ENCODE measurements around the gene CDK19.

The CDK19 gene

GRCh38 chr6:110654096-110654820 is 161.0 kb downstream of the CDK19 start:
- no peak for DNase-seq

DNA sequence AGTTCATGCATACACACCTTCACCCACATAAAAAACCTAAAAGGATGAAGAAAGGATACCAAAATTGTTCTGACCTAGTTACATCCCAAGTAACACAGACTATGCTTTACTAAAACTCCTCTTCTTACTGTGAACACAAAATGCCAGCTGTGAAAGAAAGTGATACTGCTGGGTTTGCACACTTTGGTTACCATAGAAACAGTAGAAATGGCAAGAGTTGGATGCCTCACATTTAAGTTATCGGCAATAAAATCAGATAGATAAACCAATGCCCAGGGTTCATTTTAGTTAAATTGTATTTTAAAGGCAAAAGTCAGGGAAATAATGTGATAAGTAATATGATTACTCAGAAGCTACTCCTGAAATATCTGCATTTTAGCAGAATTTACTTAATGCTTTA is 161.9 kb downstream of the CDK19 start:
- no peak for DNase-seq

DNA sequence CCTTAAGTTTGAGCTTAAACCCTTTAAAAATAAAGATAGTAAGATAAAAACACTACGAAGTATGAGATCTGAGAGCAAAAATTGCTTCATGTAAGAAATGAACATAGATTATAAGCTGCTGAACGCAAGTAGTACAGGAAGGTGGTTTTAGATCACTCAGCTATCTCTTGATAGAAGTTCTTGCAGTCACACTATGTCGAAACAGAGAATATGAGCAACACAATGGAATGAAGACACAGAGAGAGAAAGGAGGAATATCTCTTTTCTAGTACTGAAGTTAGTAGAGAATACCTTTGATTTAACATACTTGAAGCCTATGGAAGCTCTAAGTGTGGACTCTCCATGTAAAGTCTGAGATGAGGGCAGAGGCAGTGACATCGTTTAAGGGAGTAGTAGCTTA is 162.7 kb downstream of the CDK19 start:
- DNase-seq, result no peak

DNA sequence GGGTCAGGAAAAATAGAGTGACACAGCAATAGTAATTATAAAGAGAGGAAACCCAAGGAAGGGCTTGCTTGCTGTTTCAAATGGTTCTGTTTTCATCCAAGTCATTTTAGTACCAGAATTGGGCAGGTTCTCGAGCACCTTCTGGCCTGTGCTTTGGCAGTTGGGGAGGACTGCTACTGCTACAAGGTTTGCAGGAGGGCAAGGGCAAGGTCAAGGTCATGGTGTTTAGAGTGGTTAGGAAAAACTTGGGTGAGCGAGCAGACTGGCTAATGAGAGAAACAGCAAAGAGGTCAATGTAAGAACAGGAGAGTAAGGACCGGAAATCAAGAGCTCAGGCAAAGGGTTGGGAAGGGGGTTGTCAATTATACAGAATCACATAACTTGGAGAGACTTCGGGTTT is 164.5 kb downstream of the CDK19 start:
- DNase-seq, result no peak

GRCh38 chr6:110649704-110650103 is 165.6 kb downstream of the CDK19 start:
- DNase-seq, result no peak

DNA sequence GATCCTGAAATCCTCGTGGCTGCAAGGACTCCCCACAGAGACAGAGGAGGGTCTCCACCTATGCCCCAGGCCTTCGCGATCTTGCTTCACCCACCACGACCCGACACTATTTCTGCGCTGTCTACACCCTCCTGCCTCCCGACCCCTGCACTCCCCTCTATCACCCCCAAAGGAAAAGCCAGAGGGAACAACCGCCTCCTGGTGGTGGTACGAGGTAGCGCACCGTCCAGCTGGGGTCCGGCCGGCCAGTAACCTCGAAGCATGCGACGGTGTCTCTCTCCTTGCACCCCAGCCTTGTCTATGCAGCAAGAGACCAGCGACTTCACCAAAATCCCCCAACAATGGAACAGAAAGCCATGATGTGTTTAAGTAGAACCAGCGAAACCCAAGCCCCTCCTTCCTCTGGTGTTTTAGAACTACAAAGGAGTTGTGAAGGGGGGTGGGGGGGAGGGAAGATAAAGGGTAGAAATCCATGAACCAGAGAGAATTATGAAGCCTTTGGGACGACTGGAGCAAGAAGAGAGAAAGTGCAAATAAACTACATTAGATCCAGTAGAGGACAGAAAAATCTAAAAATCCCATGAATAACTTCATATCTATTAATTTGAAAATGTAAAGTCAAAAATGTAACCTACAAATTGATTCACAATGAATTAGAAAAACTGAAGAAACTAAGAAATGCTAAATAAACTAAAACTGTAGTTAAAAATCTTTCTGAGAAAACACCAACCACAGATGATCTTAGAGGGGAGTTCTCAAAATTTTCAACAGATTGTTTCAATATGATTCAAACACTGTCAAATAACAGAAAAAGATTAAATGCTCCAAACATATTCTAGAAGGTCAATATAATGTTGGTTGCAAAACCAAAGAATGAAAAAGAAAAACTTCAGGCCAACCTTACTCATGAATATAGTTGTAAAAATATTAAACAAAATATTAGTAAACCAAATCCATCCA is 168.0 kb downstream of the CDK19 start:
- no peak for DNase-seq

DNA sequence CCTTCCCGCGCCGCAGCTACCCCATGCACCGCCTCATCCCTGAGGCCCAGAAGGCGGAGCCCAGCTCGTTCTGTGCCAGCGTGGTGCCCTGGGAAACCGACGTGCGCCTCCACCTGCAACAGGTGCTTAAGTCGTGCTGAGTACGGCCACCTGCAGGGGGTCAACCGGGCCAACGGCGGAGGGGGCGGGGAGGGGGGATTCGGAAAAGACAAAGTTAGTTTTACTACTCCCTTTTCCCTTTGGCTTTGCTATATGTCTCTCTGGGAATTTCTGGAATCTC is 168.9 kb downstream of the CDK19 start:
- no peak for DNase-seq

GRCh38 chr6:110645685-110646418 is 169.4 kb downstream of the CDK19 start:
- no peak for DNase-seq

DNA sequence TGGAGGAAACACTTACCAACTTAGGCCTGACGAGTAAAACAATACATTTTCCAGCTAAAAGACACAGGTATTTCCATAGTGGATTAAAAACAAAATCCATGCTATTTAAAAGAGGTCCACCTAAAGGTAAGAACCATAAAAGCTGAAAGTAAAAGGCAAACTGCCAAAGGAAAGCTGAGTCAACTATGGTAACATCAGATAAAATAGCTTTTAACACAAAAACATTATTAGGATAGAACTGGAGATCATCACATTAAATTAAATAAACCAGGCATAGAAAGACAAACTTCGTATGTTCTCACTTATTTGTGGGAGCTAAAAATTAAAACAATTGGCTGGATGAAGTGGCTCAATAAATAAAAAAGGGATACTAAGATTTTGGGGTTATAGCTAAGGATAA is 172.1 kb downstream of the CDK19 start:
- DNase-seq, result no peak

DNA sequence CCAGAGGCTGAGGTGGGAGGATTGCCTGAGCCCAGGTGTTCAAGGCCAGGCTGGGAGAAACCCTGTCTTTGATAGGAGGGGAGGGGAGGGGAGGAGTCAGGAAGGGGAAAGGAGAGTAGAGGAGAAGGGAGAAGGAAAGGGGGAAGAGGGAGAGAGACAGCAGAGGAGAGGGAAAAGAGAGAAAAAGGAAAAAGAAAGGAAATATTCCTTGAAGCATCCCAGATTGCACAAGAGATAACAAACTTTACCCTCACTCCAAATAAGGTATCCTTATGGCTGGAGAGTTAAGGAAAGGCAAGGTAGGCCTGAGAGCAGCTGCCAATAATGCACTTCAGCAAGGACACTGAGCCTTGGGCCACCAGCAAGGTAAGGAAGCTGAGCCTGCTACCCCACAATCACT is 172.6 kb downstream of the CDK19 start:
- no peak for DNase-seq

DNA sequence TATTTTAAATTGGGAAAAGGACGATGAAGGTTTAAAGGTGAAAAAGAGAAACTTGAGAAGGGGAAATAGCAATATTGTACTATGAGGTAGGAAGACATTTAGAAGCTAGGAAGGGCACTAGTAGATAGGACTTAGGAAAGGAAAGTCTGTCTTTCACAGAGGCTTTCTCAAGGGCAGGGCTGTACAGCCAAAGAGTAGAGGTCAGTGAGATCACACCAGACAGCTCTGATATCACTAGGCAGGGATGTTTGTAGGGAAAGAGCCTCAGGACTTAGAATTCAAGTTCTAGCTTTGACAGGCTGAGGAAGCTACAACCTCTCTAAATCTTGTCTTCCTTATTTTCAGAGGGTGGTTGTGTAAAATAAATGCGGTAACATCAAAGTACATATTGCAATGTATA is 178.5 kb downstream of the CDK19 start:
- no peak for DNase-seq

GRCh38 chr6:110635096-110635495 is 180.2 kb downstream of the CDK19 start:
- no peak for DNase-seq

DNA sequence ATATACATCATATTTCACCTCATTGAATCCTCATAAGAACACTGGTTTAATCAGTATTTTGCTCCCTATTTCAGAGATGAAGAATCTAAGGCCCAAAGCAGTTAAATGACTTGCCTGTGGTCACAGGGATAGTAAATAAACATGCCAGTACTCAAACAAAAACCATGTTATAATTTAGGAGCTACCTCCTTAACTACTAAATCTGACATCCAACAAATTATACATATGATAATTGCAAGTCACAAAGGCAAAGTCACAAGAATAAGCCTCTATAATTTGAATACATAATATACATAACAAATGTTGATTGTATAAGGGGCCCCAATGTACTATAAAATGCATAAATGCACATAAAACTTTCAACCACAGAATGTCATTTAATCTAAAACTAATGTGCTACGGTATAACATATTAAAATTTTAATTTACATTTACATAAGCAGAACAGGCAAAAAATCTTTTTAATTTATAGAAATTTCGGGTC is 181.5 kb downstream of the CDK19 start:
- DNase-seq, result no peak

GRCh38 chr6:110629153-110629552 is 186.1 kb downstream of the CDK19 start:
- no peak for DNase-seq

DNA sequence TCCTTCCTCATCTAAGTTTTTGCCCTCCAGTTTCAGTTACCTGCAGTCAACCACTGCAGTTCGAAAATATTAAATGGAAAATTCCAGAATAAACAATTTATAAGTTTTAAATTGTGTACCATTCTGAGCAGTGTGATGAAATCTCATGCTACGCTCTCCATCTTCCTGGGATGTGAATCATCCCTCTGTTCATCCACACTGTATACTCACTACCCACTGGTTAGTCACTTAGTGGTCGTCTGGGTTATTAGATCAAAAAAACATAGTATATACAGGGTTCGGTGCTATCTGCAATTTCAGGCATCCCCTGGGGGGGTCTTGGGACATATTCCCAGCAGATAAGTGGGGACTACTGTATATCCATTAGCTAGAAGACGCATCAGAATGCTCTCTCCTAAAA is 186.9 kb downstream of the CDK19 start:
- DNase-seq, result no peak

GRCh38 chr6:110626442-110626841 is 188.8 kb downstream of the CDK19 start:
- DNase-seq, result no peak

DNA sequence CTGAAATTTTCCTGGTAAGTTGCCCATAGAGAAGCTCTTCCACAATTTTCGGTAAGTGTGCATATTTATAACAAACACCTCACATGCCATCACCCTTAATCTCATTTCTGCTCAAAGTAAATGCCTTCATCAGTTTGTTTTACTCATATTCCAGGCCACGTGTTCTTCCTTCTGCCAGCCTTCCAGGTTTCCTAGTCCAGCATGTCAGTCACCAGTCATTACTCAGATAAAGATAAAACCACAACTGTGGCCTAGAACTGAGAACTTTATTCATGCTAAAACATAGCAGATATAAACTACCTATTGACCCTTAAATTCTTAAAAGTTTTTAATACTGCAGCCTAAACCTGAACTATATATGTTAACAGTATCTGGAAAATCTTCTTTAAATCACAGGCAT is 189.4 kb downstream of the CDK19 start:
- DNase-seq, result no peak

DNA sequence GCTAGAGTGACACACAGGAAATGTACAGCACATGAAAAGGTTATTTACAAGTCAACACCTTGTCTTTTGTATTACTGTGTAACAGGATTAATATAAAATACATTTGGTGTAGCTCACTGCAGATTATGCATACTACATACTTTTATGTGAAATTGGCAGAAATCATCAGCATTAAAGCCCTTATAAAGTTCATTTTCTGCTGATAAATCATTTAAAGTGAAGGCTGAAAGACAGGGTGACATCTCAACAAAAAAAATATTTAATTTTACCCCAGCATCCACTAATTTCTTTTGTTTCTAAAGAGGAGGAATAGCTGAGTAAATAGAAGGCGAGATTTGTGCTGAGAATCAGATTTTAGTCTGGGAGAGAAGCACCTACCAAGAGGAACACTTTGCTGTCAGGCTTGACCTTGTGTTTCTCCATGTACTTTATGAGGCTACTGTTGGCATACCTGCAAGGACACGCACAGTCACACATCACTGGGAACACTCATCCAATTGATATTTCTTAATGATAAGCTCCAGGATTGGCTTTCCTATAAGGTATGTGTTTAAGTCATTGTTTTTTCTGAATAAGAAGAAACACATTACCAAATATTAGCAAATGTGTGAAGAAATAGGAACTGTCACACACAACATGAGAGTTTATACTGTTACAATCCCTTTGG is 192.2 kb downstream of the CDK19 start:
- no peak for DNase-seq

- DNase-seq, result no peak
These were observed 194.2 kb downstream of the CDK19 start for GRCh38 chr6:110621061-110621460.

DNA sequence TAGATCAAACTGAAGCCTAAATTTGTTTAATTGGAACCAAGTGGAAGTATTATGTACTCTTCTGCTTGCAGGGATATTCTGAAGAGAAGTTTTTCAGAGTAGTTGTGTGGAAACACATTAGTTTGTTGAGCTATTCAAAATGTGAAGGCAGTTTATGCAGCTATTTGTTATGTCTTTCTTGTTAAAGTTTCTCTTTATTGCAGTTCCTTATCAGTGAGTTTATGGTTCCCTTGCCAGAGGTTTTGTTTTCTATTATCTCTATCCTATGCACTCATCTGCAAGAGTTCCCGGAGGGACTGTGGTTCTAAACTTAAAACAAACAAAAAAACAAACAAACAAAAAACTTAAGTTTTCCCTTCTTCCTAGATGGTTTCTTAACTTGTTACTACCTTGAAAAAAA is 195.2 kb downstream of the CDK19 start:
- no peak for DNase-seq

DNA sequence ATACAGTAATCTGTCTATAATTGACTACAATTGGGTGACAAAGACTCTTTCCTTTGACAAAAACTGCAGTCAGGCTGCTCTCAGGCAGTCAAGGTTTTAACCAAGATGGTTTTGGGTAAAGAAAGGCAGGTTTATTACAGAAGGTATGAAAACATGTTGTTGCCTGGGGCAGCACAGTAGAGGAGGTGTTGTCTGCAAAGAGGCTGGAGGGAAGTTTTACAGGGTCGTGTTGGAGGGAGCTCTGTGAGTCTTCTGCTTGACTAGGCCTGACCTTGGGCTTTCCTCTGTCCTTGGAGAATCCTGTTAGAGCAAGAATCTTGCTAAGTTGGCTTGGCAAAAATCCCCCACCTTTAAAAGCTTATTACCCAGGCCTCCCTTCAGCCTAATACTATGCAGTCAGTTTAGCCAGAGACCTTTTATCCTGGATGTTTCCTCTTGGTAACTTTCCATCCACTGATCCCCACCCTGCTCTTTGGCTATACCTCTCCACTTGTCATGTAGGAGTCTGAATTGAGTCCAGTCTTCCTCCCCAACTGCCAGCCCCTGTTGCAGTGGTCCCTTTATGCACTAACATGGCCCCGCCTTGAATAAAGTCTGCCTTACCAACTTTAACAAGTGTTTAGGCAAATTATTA is 195.9 kb downstream of the CDK19 start:
- no peak for DNase-seq

GRCh38 chr6:110618591-110619267 is 196.5 kb downstream of the CDK19 start:
- no peak for DNase-seq
